Measurements from ENCODE around the gene SHCBP1L. TPM values are rescaled to one million over a fixed set of nuclear protein-coding genes. Genes with fewer than 3 reads are reported as not detected.

SHCBP1L gene
- total RNA-seq, 1 experiment from 2014 or later = not detected

GRCh38 chr1:182877331-182877730 is 75.6 kb downstream of the SHCBP1L start:
- BruUV-seq (replicated peaks) = no TSS peak
- POLR2A ChIA-PET (ENCODE audit: low non-redundant PET) = no interaction called here

GRCh38 chr1:182875889-182876288 is 77.1 kb downstream of the SHCBP1L start:
- Histone ChIP-seq H3K4me1 (ENCODE audit: insufficient read depth, low read length, poor library complexity, severe bottlenecking) (no peaks in the 10 kb centered on the region), H3K27me3 (replicated peaks; ENCODE audit: insufficient read depth, low read depth, low read length, poor library complexity) (no peaks in the 10 kb centered on the region), H3K4me3 (ENCODE audit: low read depth, low read length, poor library complexity, severe bottlenecking) (no peak overlapping the region), H3K27ac (ENCODE audit: low read depth, low read length, poor library complexity, severe bottlenecking) (no peak overlapping the region), H3K9me3 (ENCODE audit: low read depth, low read length, poor library complexity, severe bottlenecking) (no peaks in the 10 kb centered on the region), H3K36me3 (ENCODE audit: insufficient read depth, low read length, poor library complexity, severe bottlenecking) (peaks cover 100% of the 10 kb centered on the region)
- ChIA-PET CTCF (no interaction called here), POLR2A (ENCODE audit: low non-redundant PET) (no interaction called here)
- no TSS peak for BruUV-seq (replicated peaks)
- no peak for DNase-seq (ENCODE audit: low spot score)
- intact Hi-C loops (cut with micrococcal nuclease; ENCODE audit: unreplicated experiment) = no loop called here
- TF ChIP-seq CTCF (conservative IDR thresholded peaks at IDR 0.05; ENCODE audit: low read depth, low read length) = no peak
- TF ChIP-seq EZH2 (IDR thresholded peaks at IDR 0.05; ENCODE audit: borderline replicate concordance, low read depth, low read length, poor library complexity, severe bottlenecking) = no peak

More at GRCh38 chr1:182877331-182877730, 75.6 kb downstream of the SHCBP1L start:
- DNase-seq (ENCODE audit: low spot score) = no peak
- Histone ChIP-seq H3K27ac (ENCODE audit: low read depth, low read length, poor library complexity, severe bottlenecking) (no peak overlapping the region), H3K9me3 (ENCODE audit: low read depth, low read length, poor library complexity, severe bottlenecking) (no peaks in the 10 kb centered on the region), H3K4me3 (ENCODE audit: low read depth, low read length, poor library complexity, severe bottlenecking) (no peak overlapping the region), H3K4me1 (ENCODE audit: insufficient read depth, low read length, poor library complexity, severe bottlenecking) (no peaks in the 10 kb centered on the region), H3K36me3 (ENCODE audit: insufficient read depth, low read length, poor library complexity, severe bottlenecking) (peaks cover 100% of the 10 kb centered on the region), H3K27me3 (replicated peaks; ENCODE audit: insufficient read depth, low read depth, low read length, poor library complexity) (no peaks in the 10 kb centered on the region)
- intact Hi-C loops (cut with micrococcal nuclease; ENCODE audit: unreplicated experiment) = no loop called here
- CTCF ChIA-PET = no interaction called here
- no peak for TF ChIP-seq EZH2 (IDR thresholded peaks at IDR 0.05; ENCODE audit: borderline replicate concordance, low read depth, low read length, poor library complexity, severe bottlenecking)
- no peak for TF ChIP-seq CTCF (conservative IDR thresholded peaks at IDR 0.05; ENCODE audit: low read depth, low read length)

GRCh38 chr1:182872881-182873280 is 80.1 kb downstream of the SHCBP1L start:
- no peak overlapping the region for H3K4me3 ChIP-seq (ENCODE audit: low read depth, low read length, poor library complexity, severe bottlenecking)
- ChIA-PET POLR2A (ENCODE audit: low non-redundant PET) (no interaction called here), CTCF (no interaction called here)
- BruUV-seq (replicated peaks) = no TSS peak
- H3K9me3 ChIP-seq (ENCODE audit: low read depth, low read length, poor library complexity, severe bottlenecking) = no peaks in the 10 kb centered on the region
- H3K27ac ChIP-seq (ENCODE audit: low read depth, low read length, poor library complexity, severe bottlenecking) = no peak overlapping the region
- intact Hi-C loops (cut with micrococcal nuclease; ENCODE audit: unreplicated experiment) = no loop called here
- peaks cover 100% of the 10 kb centered on the region for H3K36me3 ChIP-seq (ENCODE audit: insufficient read depth, low read length, poor library complexity, severe bottlenecking)
- no peaks in the 10 kb centered on the region for H3K4me1 ChIP-seq (ENCODE audit: insufficient read depth, low read length, poor library complexity, severe bottlenecking)
- DNase-seq (ENCODE audit: low spot score) = no peak
- TF ChIP-seq EZH2 (IDR thresholded peaks at IDR 0.05; ENCODE audit: borderline replicate concordance, low read depth, low read length, poor library complexity, severe bottlenecking) (no peak), CTCF (conservative IDR thresholded peaks at IDR 0.05; ENCODE audit: low read depth, low read length) (no peak)
- no peaks in the 10 kb centered on the region for H3K27me3 ChIP-seq (replicated peaks; ENCODE audit: insufficient read depth, low read depth, low read length, poor library complexity)

All from A673 (cell line).